GM19099 (cell line): ENCODE results near the gene SCOC.

Experiments used
- POLR2A ChIP-seq: IDR thresholded peaks from 3 replicates; pipeline ENCODE4 v1.6.1; 2011; ENCODE audit warnings: low read depth; ENCODE audit not compliant: insufficient read length; ENCODE audit errors: extremely low read depth

Gene SCOC

DNA sequence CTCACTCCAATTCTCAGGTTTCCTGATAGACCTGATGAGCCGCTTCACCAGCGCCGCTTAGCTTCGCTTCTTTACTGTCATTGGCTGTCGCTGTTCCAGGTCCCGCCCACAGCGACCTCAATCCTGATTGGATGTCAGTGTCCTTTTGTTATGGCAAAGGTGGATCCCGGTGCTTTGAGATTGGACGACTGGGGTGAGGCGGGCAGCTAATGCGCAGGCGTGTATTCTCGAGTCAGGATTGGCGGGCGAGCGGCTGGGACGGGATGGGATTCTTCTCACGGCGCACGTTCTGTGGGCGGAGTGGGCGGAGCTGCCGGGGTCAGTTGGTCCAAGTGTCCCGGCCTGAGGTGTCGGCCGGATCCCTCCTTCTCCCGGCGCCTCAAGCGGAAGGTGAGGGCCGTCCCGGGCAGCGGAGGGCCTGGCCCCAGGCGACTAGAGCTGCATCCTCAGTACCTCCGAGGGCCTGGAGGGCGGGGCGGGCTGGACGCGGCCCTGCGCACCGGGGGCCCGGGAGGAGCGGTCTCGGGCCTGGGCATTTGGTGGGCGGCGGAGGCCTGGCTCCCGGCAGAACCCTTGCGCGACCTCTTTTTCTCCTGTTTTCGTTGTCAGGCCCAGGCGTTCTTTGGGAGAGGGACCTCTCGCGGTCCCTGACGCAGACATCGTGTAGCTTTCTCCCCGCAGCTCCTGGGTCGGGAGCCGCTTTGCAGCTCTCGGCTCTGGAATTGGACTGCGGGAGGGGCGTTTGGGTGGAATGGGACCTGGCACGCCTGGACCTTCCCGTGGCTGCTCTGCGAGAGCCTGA lies at the start of gene SCOC:
Gene SCOC, plus strand, starts transcription at position 319 of the 802 bp plus-strand sequence. CDS start 5,525 bp downstream, outside the sequence.
- TF ChIP-seq POLR2A: peak; percentile 84

DNA sequence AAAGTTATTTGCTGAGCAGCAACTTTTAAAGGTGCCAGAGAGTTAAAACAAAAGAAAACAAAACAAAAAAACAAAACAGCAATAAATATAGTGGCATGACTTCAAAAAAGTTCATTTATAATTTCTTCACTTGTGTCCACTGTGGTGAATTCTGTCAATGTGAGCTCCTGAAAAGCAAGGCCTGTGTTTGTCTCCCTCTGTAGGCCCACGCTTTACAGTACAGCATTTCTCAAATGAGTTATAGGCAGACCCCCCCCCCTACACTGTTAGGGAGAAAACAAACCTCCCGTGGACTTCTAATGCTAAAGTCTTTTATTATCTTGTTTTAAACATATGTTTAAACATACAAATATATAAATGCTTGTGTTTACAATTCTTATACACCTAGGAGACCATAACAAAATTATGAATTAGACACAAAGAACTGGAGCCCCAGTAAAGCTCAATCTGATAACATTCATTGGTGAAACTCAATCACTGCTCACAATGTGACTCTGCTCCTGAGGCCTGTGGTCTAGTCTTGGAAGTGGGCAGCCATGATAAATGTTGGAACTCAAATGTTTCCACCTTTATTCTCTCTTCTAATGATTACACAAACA lies 47.0 kb upstream of the SCOC start:
- no peak for TF ChIP-seq POLR2A

DNA sequence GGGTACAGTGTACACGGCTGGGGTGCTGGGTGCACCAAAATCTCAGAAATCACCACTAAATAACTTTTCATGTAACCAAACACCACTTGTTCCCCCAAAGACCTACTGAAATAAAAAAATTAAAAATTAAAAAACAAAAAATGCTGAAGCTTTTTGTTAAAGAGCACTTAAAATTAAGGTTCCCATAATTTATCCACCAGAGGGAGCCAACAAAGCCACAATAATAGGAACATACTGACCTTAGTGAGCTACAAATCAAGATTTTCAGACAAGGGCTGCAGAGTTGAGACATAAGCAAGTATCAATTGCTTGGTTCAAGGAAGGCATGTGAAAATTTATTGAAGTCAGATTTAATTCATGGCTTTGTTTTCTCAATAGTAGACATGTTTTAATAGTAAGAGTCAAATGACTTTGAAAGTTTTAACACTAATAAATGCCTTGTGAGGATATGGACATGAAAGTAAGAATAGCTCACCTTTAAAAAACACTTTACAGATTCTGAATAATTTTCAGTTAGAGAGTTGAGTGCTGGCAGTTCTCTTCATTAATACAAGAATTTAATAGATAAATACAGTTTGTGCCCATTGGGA lies 43.0 kb upstream of the SCOC start:
- TF ChIP-seq POLR2A: no peak

DNA sequence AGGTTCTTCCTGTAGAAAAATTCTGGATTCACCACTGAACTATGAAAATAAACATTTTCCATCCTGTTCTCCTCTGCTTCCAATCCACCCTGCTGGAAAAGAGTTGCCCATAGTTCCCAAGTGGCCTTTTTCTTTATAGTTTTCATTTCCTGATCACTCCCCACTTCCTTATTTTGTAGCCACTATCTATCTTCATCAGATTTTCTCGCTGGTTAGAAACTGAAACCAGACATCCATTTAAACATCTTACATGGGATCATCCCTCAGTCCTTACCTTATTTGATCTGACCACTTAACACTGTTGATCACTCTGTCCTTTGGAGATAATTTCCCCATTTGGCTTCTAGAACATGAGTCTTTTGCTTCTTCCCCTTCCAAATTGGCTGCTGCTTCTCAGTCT lies 42.2 kb upstream of the SCOC start:
- no peak for TF ChIP-seq POLR2A

DNA sequence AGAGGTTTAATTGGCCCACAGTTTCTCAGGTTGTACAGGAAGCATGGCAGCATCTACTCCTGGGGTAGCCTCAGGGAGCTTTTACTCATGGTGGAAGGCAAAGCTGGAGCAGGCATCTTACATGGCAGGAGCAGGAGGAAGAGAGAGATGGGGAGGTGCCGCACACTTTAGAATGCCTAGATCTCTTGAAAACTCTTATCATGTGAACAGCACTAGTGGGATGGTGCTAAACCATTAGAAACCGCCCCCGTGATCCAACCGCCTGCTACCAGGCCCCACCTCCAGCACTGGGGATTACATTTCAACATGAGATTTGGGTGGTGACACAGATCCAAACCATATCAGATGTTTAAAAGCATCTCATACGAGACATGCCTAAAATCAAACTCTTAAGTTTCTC lies 41.6 kb upstream of the SCOC start:
- TF ChIP-seq POLR2A: no peak

DNA sequence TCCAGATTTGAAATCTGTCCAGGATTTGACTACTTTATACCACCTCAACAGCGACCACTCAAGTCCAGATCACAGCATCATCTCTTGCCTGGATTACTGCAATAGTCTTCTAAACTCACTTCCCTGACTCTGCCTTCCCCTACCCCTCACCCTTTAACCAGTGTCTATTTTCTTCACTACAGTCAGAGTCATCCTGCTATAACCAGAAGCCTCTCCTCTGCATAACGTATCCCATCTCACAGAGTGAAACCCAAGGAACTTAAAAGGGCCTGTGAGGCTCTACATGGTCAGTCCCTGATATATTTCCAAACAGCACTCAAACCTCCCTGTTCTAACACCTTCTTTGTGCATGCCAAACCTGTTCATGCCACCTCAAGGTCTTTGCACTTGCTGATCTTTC lies 40.7 kb upstream of the SCOC start:
- no peak for TF ChIP-seq POLR2A

DNA sequence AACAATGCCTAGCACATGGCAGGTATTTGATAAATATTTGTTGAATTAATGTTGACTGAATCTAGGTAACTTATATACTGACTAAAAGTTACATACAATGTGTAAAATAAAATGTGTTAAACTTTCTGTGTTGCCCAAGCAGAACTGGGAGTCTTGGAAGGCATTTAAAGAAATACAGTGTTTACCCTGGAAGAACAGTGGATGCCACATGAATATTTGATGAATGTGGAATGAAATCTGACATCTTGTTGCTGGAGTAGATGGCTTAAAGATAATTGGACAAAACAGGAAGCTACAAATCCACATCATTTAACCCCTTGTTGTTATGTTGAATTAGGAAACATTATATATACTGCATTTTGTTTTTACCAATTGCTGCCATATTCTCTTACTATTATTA lies 39.9 kb upstream of the SCOC start:
- no peak for TF ChIP-seq POLR2A

DNA sequence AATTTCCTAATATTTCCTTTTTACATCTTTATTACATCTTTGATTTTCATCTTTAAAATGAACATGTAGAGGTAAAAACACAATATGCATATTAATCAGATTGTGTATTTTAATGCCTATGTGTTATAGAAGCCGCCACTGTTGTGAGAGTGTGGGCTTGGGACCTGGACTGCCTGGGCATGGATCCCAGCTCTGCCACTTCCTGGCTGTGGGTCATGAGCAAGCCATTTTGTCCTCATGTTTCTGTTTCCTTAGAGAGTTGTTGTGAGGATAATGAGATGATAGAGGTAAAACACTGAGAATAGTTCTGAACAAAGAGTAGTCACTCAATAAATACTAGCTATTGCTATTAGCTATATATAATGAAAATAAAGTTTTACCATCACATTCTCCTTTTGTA lies 38.4 kb upstream of the SCOC start:
- no peak for TF ChIP-seq POLR2A

DNA sequence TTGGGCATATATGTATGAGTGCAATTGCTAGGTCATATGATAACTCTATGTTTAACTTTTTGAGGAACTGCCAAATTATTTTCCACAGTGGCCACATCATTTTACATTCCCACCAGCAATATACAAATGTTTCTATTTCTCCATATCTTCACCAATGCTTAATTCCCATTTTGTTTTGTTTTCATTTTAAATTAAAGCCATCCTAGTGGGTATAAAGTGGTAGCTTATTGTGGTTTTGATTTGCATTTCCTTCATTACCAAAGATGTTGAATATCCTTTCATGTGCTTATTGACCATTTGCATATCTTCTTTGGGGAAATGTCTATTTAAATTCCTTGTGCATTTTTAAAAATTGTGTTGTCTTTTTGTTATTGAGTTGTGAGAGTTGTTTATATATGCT lies 36.7 kb upstream of the SCOC start:
- no peak for TF ChIP-seq POLR2A

DNA sequence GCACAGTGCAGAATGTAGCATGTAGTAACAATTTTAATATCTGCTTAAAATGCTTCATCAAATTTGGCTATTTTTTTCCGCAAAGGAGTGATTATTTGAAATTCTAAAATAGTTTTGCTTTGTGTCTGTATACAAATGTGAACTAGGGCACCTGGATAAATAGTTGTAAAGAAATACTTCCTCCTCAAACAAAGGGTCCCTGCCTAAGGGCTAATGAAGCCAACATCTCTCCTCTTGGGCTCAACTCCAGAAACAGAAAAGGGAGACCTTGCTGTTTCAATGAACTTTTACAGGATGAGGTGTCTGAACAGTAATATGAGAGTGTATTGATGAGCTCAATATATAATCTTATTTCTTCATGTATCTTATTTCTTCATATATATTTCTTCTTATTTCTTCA lies 30.8 kb upstream of the SCOC start:
- TF ChIP-seq POLR2A: no peak

DNA sequence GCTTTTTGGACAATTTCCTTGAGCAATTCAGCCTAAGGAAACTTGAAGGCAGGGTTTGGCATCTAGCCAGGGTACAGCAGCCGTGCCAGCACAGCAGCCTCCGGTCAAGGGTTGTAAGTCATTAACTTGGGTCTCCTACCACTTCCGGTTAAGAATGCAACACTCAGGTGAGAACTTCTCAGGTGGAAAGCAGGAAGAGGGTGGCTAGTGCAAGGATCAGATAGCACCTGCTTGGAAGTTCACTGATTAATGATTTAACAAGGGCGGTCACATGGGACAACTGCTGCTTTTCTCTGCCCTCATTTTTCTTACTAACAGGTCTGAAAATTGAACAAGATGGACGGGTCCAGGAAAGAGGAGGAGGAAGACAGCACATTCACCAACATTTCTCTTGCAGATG lies 30.1 kb upstream of the SCOC start:
- TF ChIP-seq POLR2A: no peak

DNA sequence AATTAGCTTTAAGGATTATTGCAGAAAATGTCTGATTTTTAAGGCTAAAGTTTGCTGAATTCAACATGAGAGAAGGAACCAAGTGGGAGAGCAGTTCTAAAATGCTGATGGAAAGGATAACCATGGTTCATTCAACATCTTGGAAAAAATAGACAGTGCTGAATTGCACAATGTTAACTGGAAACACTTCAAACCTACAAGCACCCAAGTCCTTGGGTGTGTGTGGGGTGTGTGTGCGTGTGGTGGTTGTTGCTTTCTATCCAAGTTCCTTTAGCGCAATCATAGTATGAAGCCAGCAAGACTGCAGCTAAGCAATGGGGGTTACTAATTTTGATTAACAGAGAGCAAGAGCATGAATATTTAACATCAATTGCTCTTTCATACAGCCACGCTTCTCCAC lies 29.3 kb upstream of the SCOC start:
- TF ChIP-seq POLR2A: no peak

DNA sequence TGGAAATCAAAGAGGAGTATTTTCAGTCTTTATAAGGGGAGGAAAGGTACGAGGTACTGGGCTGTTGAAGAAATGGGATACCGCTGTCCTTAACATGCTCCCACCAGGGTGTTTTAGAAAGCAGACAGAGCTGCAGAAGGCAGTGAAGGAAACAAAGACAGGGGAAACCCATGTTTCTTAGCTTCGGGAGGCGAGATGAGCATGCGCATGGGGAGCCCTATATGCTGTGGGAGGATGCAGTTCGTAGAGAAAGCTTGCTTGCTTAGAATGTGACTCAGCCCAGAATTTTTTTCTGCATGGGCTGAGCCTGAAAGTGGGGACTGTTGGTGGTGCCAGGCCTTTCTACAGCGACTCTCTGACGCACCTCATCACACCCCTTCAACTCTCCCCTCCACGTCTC lies 28.8 kb upstream of the SCOC start:
- no peak for TF ChIP-seq POLR2A

DNA sequence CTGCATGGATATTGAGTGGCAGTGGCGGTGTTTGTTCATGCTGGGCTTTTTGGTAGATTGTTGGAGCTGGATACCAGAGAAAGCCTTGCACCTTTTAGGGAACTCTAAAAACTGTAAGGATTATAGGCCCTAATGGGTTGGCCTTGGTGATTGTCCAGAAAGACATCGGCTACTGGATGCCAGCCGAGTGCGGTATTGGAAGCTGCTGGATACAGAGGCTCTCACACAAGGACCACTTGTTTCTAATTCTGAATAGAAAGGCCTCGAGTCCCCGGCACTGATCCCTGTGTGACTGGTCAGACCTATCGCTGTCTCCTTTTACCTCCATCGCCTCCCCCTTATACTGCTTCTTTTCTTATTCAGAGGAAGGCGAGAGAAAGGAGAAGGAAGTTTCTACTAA lies 27.3 kb upstream of the SCOC start:
- TF ChIP-seq POLR2A: no peak

DNA sequence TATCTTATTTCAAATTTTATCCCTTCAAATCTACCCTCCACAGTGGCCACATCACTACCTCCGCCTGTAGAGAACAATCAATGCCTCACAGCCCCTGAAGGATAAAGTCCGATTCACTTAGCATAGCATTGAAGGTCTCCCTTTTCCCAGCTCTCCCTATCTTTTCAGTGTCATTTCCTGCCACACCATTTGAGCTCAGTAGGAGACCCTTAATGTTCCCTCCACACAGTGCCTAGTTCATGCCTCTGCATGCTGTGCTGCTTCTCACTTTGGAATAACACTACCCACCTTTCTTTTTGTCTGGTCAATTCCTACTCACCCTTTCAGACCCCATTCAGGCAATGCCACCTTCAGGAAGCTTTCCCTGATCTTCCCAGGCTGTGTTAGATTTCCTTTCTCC lies 23.6 kb upstream of the SCOC start:
- TF ChIP-seq POLR2A: no peak
